Fibroblast of pulmonary artery (primary cell): ENCODE data around the gene MC5R.

Experiments used
- DNase-seq: peaks from one replicate; pipeline ENCODE4 v3.0.0-alpha.2; 2010; ENCODE audit warnings: low read depth
- H3K4me3 ChIP-seq: replicated peaks from 2 replicates; pipeline ENCODE4 v1.5.1; 2011; ENCODE audit warnings: low read depth, mild to moderate bottlenecking, control low read depth, low read length, moderate library complexity
- TF ChIP-seq, protein P1 (sequence below): IDR thresholded peaks from 2 replicates; pipeline ENCODE4 v1.5.1; 2011; ENCODE audit warnings: mild to moderate bottlenecking, control low read depth, low read length, inconsistent platforms; ENCODE audit errors: missing control alignments

The MC5R gene

DNA sequence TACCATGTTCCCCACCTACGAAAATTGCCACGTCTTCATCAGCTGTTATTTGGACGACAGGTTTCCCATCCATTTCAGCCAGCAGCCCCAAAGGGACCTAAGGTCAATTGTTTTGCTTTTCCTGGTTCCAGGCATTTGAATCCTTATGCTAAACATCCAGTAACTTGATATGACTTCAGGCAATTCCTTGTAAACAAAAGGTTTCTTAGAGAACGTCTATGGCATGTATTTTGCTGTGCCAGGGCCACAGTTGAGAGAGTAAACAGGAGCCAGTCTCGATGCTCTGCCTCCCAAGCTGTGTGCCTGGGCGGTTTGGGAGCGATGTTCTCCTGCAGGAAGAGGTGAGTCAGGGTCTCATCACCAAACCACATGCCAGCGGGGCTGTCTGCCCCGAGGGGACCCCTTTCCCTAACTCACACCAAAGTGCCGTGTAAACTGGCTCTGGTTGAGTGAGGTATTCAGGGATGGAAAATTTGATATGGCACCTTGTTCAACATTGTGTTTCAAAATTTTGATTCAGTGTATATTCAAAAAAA is 12.9 kb upstream of the MC5R start:
- no peak for DNase-seq
- TF ChIP-seq, protein P1, sequence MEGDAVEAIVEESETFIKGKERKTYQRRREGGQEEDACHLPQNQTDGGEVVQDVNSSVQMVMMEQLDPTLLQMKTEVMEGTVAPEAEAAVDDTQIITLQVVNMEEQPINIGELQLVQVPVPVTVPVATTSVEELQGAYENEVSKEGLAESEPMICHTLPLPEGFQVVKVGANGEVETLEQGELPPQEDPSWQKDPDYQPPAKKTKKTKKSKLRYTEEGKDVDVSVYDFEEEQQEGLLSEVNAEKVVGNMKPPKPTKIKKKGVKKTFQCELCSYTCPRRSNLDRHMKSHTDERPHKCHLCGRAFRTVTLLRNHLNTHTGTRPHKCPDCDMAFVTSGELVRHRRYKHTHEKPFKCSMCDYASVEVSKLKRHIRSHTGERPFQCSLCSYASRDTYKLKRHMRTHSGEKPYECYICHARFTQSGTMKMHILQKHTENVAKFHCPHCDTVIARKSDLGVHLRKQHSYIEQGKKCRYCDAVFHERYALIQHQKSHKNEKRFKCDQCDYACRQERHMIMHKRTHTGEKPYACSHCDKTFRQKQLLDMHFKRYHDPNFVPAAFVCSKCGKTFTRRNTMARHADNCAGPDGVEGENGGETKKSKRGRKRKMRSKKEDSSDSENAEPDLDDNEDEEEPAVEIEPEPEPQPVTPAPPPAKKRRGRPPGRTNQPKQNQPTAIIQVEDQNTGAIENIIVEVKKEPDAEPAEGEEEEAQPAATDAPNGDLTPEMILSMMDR, result no peak

DNA sequence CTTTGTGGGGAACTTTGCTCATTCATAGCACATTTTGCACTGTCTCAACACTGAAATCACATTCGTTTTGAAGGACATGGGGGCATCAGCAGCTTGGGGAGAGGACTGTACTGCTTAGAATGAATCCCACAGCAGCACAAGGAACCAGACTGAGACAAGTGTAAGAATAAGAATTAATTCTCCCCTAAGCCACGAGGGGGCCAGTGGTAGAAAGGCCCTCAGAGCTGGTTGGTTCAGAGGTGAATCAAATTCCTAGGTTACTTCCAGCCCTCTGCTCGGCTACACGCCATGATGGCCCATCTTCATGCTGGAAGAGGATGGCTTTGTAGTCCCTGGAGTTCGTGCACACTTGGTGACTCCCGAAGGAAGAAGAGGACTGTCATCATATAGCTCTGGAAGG is 12.0 kb upstream of the MC5R start:
- DNase-seq, result no peak
- H3K4me3 ChIP-seq, result no peak overlapping the region
- TF ChIP-seq, protein P1, result no peak

More for the DNA sequence above, 12.9 kb upstream of the MC5R start:
- H3K4me3 ChIP-seq, result no peak overlapping the region

GRCh38 chr18:13813271-13813849 is 10.6 kb upstream of the MC5R start:
- peak; percentile 68 for DNase-seq
- no peak overlapping the region for H3K4me3 ChIP-seq
- TF ChIP-seq, protein P1, result peak; percentile 93

DNA sequence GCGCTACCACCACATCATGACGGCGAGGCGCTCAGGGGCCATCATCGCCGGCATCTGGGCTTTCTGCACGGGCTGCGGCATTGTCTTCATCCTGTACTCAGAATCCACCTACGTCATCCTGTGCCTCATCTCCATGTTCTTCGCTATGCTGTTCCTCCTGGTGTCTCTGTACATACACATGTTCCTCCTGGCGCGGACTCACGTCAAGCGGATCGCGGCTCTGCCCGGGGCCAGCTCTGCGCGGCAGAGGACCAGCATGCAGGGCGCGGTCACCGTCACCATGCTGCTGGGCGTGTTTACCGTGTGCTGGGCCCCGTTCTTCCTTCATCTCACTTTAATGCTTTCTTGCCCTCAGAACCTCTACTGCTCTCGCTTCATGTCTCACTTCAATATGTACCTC is 2.3 kb downstream of the MC5R start:
- TF ChIP-seq, protein P1, result no peak

DNA sequence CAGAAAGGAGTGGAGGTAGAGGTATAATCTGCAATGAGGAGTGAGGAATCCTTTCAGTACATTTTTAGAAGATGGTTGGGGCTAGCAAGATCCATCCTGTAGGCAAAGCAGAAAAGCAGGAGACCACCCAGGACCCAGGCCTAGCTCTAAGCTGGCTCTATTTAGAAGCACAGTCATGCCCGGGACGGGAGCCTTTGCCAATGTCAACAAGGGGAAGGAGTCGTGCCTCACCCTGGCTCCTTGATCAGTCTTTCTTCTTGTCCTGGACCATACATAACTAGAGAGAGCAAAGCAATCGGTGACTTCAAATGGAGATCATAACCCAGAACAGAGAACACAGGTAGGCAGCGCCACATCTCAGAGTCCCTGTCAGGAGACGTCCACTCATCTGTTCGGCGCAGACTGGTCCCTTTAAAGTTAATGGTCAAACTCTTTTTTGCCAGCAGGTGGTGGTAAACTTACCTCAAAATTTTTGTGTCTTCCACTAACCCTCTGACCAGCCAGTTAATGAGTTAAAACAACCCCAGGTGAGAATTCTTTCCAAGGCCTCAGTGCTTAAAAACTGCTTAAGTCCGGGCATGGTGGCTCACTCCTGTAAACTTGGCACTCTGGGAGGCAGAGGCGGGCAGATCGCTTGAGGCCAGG is 8.0 kb downstream of the MC5R start:
- no peak for DNase-seq
- TF ChIP-seq, protein P1, result no peak
- H3K4me3 ChIP-seq, result no peak overlapping the region

More for the DNA sequence above, 2.3 kb downstream of the MC5R start:
- DNase-seq, result no peak
- no peak overlapping the region for H3K4me3 ChIP-seq

DNA sequence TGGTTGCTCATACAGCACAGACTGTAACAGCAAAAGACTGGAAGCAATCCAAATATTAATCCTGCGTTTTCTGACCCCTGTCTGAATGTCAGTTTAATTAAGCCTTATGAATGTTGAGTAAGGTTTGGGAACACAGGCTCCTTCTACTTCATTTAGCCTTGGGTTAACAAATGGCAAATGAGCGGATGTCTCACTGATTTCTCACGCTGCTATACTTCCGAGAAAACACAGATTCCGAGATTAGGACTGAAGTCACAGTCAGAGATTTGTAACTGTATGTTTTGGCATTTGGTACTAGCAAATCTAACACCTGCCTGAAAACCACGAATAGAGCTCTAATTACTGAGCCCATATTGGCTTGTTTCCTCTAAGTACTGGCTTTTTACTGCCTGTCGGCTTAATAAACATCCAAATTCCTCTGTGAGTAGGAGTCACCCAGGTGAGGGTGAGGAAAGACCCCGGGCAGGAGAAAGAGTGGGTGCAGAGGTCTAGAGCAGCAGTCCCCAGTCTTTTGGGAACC is 10.6 kb downstream of the MC5R start:
- TF ChIP-seq, protein P1, result no peak
- H3K4me3 ChIP-seq, result no peak overlapping the region
- DNase-seq, result no peak
